Stimulated activated CD8-positive, alpha-beta memory T cell treated with anti-CD3 and anti-CD28 coated beads, Interleukin-12 subunit alpha, Interleukin-12 subunit beta, amount 100 ng/mL, for 1 hour (primary cell): ENCODE results near the gene LAGE3.

Experiments used
- DNase-seq: peaks from one replicate; pipeline ENCODE4 v3.0.0-alpha.2; 2020; ENCODE audit warnings: low read depth

The LAGE3 gene

DNA sequence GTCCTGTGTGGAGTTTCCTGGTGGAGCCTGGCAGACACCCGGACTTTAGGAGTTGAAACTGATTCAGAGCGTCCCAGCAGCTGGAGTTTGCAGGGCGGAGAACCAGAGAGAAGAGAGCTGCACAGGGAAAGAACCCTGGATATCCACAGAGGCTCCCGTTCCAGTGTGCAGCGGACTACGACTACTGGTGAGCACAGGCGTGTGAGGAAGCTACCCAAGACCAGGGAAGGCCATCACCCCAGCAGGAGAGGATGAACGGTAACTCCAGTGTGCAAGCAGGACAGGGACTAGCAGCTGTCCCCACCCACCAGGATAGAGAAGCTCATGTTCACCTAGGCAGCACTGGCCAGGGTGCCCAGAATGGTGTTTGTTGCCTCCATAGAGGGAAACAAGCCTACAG, 2.3 kb downstream of the LAGE3 start:
- no peak for DNase-seq

DNA sequence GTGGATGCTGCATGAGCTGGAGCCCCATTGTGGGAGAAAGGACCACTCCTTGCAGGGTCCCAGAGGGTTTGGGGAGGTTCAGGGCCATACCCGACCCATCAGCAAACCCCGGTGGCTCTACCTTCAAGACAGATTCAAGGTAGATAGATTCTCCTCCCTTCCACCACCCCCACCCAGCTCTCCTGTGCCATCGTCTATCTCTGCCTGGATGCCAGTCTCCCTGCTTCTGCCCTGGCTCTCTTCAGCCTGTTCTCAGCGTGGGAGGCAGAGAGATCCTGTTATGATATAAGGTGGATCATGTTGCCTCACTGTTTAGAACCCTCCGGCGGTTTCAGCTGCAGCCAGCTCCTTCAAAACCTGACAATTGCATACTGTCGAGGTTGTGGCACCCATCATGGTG, 5.4 kb downstream of the LAGE3 start:
- DNase-seq = no peak

DNA sequence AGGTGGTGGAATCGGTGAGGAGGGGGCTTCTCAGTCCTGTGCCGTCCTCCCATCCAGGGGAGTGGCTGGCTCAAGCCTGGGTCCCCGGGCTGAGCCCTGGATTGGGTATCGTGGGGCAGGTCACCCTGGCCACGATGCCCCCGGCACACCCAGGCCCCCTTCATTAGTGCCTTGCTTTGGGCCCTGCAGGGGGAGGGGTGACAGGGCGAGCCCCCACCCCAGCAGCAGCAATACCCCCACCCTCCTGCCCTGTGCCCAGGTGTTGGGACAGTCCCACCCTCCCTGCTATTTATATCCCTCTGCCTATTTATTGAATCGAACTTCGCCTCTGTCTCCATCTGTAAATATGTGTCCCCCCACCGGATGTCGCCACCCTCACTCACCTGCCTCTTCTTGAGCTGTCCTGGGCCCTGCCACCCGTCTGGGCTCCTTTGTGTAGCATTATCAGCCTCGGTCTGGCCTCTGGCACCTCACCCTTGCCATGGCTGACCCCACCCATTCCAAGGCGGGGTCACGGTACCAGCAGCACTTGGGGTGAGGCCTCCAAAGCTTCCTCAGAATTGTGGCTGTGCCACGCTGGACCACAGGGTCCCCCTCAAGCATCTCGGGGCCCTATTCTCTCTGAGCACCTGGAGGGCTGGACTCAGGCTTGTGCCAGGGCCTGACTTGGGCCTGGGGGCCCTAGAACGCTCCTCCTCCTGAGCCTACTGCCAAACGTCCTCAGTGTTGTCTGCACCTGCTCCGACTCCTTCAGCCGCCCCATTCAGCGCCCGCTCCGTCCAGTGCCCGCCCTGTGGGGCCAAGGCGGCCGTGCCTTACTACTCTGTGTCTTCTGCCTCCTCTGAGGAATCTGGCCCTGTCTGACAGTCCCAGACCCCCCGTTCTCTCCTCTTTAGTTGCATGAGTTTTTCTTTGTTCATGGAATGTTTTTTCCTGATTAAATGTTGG, 6.1 kb downstream of the LAGE3 start:
- DNase-seq = no peak

DNA sequence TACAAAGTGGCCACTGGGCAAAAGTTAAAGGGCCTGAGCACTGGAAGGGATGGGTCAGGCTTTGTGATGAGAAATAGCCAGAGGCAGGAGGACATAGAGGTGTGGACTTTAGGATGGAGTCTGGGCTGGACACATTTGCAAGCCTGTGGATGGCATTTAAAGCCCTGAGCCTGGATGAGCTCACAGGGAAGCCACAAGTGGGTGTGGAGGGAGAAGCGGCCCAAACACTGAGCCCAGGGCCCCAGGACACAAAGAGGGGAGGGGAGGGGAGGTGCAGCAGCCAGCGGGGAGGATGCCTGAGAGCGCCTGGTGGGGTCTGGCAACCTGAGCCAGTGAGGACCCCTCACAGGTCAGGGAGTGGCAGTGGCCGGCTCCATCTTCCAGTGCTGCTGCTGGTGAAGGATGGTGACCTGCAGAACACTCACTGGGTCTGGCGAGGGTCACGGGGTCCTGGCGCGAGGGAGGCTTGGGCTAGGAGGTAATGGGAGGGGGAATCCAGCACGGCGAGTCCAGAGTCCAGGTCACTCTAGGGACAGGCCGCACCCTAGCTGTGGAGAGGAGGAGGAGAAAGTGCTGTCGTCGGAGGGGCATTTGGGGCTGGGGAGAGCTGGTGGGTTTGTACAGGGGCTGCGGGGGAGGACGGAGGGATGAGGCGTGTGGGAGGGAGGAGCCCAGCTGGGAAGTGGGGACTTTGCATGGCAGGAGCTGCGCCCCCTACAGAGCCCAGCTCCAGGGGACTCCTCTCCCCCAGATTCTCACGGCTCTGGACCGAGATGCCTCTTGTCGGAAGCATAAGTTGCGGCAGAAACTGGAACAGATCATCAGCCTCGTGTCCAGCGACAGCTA, 7.0 kb downstream of the LAGE3 start:
- no peak for DNase-seq

DNA sequence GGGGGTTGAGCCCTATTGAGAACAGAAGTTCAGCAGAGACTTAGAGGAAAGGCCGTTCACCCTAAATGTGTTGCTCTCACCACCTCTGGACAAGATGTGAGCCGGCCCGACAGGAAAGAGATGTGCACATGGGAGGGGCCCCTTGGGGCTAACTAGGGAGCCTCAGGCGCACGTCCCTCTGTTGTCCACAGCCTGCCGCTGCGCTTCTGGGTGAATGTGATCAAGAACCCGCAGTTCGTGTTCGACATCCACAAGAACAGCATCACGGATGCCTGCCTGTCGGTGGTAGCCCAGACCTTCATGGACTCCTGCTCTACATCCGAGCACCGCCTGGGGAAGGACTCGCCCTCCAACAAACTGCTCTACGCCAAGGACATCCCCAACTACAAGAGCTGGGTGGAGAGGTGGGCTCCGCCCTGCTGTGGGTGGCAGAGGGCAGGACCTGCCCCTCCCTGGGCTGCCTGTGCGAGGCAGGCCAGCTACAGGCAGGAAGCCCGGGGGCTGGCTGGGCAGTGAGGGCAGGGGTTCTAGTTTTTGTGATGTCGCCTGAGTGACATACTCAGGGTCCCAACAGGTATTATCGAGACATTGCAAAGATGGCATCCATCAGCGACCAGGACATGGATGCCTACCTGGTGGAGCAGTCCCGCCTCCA, 8.0 kb downstream of the LAGE3 start:
- DNase-seq = no peak

DNA sequence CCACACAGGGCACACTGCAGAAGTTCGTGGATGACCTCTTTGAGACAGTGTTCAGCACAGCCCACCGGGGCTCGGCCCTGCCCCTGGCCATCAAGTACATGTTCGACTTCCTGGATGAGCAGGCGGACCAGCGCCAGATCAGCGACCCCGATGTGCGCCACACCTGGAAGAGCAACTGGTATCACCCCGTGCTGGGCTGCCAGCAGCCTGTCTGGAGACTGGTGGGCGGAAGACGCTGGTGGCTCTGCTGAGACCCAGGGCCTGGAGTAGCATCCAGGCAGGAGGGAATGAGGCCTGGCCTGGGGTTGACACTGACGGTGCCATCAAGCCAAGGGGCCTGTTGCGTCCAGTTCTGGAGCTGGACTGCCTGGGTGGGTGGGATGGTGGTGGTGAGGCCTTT, 8.6 kb downstream of the LAGE3 start:
- DNase-seq = no peak

DNA sequence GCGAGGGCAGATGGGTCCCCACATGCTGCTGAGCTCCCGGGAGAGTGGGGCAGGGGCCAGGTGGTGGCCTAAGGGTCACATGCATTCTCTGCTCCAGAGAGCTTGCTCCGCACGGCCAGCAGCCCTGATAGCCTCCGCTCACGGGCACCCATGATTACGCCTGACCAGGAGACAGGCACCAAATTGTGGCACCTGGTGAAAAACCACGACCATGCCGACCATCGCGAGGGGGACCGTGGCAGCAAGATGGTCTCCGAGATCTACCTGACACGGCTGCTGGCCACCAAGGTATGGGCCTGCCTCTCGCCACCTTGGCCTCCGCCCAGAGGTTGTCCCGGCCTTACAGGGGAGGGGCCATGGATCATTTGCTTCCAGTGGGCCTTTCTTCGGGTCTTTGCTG, 9.2 kb downstream of the LAGE3 start:
- DNase-seq = no peak

DNA sequence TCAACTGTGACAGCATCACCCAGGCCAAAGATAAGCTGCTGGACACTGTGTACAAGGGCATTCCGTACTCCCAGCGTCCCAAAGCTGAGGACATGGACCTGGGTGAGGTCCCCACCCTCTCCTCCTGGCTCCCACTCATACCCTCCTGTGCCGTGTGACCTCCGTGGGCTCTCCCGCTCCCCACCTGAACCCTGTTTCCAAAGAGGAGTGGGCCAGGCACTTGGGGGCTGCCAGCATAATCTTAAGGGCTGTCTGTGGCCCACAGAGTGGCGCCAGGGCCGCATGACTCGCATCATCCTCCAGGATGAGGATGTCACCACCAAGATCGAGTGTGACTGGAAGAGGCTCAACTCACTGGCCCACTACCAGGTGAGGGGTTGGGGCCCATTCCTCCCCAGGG, 10.0 kb downstream of the LAGE3 start:
- no peak for DNase-seq

DNA sequence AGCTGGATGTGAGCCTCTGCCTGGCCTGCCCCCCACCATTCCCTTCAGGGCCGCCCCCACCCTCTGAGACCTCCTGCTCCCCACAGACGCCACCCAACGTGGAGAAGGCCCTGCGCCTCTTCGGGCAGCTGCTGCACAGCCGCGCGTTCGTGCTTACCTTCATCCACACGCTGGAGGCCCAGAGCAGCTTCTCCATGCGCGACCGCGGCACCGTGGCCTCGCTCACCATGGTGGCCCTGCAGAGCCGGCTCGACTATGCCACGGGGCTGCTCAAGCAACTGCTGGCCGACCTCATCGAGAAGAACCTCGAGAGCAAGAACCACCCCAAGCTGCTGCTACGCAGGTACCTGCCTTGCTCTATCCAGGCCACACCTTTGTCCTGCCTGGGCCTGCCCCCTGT, 10.9 kb downstream of the LAGE3 start:
- DNase-seq = no peak

DNA sequence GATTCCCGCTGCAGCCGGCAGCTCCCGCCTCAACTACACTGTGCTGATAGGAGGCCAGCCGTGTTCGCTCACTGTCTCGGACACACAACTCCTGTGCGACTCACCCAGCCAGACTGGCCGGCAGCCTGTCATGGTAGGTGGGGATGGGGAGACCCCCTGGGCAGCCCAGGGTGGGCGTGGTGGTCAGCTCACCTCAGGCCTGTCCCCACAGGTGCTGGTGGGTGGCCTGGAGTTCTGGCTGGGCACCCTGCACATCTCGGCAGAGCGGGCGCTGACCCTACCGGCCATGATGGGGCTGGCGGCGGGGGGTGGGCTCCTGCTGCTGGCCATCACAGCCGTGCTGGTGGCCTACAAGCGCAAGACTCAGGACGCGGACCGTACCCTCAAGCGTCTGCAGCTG, 11.5 kb downstream of the LAGE3 start:
- no peak for DNase-seq

DNA sequence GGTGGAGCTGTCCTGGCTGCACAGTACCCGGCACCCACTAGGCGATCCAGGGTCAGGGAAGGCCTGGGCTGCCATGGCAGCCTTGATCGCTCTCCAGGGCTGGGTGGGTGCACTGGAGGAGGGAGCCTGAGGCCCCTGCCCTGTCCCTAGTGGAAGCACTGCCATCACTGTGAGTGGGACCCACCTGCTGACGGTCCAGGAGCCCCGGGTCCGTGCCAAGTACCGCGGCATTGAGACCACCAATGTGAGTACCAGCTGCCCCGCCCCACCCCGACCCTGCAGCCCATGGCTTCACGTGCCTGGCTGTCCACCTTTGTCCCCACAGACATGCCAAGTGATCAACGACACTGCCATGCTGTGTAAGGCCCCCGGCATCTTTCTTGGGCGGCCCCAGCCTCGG, 12.2 kb downstream of the LAGE3 start:
- no peak for DNase-seq

DNA sequence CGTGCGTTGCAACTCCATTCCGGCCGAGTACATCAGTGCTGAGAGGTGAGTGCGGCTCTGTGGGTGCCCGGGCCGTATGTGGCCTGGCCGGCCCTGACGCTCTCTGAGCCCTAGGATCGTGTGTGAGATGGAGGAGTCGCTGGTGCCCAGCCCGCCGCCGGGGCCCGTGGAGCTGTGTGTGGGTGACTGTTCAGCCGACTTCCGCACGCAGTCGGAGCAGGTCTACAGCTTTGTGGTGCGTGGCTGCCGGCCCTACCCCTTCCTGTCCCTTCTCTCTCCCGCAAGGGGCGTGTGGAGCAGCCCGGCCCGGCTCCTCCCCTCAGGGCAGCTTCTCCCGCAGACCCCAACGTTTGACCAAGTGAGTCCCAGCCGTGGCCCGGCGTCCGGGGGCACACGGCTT, 13.0 kb downstream of the LAGE3 start:
- no peak for DNase-seq

DNA sequence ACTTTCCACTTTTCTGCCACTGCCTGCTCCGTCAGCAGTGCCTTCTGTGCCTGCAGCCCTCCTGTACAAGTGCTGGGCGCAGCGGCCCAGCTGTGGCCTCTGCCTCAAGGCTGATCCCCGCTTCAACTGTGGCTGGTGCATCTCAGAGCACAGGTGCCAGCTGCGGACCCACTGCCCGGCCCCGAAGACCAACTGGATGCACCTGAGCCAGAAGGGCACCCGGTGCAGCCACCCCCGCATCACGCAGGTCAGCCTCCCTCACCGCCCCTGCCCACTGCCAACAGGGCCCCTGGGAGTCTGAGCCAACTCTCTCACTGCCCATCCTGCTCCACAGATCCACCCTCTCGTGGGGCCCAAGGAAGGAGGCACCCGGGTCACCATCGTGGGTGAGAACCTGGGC, 13.5 kb downstream of the LAGE3 start:
- DNase-seq = no peak

DNA sequence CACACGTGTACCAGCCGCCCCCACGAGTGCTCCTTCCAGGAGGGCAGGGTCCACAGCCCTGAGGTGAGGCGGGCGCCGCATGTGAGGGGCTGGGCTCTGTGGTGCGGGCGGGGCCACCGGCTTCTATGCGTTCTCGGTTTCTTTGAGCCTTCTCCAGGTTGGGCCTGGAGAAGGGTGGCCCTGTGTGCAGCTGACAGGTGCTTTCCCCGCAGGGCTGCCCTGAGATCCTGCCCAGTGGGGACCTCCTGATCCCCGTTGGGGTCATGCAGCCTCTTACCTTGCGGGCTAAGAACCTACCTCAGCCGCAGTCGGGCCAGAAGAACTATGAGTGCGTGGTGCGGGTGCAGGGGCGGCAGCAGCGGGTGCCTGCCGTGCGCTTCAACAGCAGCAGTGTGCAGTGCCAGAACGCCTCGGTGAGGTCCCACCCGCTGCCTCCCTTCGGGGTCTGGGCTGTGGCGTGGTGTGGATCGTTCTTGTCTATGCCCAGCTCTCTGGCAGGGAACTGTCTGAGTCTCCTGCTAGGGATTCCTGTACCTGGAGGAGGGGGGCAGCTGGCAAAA, 14.2 kb downstream of the LAGE3 start:
- DNase-seq = no peak

DNA sequence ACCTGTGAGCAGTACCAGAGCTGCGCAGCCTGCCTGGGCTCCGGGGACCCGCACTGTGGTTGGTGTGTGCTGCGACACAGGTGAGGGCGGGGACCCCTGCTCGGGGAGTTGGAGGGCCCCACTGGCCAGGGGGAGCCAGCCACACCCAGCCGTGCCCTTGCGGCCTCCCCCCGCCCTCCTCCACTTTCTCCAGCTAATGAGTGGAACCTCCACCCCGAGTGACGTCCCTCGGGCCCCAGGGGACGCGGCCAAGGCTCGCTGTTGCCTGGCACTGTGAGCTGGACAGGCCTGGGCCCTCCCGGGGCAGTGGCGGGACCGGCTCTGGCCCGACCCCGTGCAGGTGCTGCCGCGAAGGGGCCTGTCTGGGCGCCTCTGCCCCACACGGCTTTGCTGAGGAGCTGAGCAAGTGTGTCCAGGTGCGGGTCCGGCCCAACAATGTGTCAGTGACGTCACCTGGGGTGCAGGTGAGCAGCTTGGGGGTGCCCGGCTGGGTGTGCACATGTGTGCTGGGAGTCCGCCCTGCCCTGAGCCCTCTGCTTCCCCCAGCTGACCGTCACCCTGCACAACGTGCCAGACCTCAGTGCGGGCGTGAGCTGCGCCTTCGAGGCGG, 15.4 kb downstream of the LAGE3 start:
- no peak for DNase-seq

DNA sequence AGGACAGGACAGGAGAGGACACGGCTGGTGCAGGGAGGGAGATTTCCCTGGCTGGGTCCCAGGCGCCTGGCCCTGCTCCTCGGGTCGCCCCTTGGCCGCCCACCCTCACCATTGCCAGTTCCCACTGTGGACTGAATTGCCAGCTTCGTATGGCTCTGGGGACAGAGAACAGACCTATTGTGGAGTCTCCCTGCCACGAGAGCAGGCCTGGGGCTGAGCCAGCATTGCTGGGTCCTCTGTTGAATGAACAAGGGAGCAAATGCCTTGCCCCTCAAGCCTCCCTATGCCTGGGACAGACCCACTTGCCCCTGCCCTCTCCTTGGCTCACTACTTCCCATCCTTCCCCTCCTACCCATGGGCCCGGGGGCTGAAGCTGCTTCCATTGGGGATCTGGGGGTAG, 16.7 kb downstream of the LAGE3 start:
- no peak for DNase-seq

DNA sequence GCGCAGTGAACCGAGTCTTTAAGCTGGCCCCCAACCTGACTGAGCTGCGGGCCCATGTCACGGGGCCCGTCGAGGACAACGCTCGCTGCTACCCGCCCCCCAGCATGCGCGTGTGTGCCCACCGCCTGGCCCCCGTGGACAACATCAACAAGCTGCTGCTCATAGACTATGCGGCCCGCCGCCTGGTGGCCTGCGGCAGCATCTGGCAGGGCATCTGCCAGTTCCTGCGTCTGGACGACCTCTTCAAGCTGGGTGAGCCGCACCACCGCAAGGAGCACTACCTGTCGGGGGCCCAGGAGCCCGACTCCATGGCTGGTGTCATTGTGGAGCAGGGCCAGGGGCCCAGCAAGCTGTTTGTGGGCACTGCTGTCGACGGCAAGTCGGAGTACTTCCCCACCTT, 18.8 kb downstream of the LAGE3 start:
- no peak for DNase-seq

DNA sequence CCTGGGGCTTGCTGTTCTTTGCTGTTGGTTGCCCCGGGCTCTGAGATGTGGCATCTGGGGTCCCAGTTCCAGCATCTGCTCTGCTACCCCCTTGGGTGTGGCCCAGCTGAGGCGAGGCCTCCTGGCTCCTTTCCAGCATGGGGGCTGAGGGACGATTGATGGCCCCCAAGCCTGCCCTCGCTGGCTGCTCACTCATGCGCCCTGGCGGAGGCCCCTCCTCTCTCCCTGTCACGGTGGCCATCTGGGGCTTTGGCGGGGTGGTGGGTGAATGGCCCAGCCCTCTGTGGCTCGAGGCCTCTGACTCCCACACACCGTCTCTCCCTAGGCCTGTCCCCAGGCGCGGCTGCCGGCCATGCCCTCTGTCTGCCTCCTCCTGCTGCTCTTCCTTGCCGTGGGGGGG, 19.2 kb downstream of the LAGE3 start:
- no peak for DNase-seq

DNA sequence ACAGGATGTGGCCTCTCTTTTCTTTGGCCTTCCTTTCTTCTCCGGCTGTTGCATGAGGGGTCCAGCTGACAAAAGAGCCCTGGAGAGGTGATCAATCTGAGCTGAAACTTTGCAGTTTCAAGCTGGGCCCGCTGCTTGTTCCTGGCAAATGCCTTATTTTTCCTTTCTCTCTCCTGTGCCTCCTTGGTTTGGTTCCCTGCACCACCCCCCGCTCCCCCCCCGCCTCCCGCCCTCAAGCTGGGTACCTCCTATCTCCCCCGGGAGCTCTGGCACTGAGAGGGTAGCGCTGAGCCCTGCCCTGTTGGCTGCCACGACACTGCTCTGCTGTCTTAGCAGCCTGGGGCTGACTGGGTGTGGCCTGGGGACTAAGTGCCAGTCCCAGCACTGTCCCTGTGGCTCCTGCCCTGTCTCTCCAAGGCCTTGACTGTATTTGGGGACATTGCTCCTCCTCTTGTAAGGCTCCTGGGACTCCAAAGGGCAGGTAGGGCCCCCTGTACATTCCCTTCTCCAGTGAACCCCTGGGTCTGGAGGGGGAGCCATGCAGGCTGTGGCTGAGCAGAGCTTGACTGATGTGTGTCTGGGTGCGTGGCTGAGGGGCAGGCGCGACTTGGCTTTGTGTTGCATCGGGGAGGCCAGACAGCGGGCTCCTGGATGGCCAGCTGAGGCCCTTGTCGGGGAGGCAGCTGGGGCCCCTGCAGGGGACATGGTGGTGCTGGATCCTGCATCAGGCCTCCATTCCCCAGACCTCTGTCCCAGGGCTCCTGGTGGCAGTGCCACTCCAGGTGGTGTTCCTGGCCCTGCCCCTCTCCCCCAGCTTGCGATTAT, 19.9 kb downstream of the LAGE3 start:
- DNase-seq = no peak

DNA sequence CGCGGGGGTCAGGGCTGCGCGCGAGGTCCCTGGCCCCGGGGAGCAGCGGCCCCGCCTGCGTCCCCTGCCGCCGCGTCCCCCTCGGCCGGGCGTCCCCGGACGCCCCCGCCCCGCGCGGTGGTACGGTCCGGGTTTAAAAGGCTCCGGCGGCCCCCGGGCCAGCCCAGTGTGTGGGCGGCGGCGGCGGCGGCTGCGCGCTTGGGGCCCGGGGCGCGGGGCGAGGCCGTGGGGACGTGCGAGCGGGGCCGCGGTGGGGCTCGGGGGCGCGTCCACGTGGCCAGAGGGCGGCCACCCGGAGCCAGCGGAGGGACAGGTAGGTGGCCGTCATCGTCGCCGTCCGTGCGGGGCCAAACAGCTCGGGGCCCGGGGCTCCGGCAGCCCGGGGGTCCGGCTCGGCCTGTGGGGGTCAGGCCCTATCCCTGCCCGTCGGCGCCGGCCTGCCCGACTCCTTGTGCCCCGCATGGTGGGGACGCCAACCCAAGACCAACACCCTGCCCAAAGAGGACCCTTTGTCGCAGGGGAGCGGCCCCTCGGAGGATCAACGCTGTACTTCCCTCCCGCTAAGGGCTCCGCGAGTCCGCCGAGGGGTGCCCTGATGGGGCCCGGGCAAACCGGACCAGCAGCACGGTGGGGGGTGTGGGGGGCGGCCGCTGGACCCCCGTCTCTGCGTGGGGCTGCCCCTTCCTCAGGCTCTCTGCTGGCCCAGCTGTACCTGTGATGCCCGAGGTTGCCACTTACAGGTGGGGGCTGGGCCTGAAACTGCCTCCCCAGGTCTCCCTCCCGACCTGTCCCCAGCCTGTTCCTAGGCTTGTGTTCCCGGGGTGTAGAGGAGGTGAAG, 20.7 kb downstream of the LAGE3 start, which contains the start of gene PLXNA3:
Gene PLXNA3 (plus strand): TSS at position 166 of the 838 bp plus-strand sequence. CDS start 1,903 bp downstream, outside the sequence.
- peak; percentile 44 for DNase-seq
